Stimulated activated CD8-positive, alpha-beta memory T cell treated with anti-CD3 and anti-CD28 coated beads, Interleukin-2, amount 100 ng/mL, for 1 hour (primary cell): Measurements from ENCODE around the gene SLC16A7.

ENCODE experiments used
- DNase-seq, 2 donors: peaks; one replicate each; pipeline ENCODE4 v3.0.0-alpha.2; 2020; ENCODE audit warnings: low read depth in 2 of 2

The SLC16A7 gene

GRCh38 chr12:59834659-59835474 is 239.0 kb downstream of the SLC16A7 start:
- no peak for DNase-seq
